HG03064 (cell line): ENCODE measurements around the gene FZD2.
"Not testable (repeated sequence)": the region's sequence is repeated elsewhere in the genome, so short reads cannot be mapped to it uniquely, and the experiment has no call there.

ENCODE experiments used
- ATAC-seq: cut with Tn5 transposase; IDR thresholded peaks from one replicate; pipeline ENCODE4 v1.9.1; 2021; ENCODE audit warnings: low read depth; ENCODE audit not compliant: unreplicated experiment

FZD2 gene

GRCh38 chr17:44572801-44573200 is 15.5 kb downstream of the FZD2 start:
- ATAC-seq = no peak

GRCh38 chr17:44575403-44575802 is 18.1 kb downstream of the FZD2 start:
- no peak for ATAC-seq

DNA sequence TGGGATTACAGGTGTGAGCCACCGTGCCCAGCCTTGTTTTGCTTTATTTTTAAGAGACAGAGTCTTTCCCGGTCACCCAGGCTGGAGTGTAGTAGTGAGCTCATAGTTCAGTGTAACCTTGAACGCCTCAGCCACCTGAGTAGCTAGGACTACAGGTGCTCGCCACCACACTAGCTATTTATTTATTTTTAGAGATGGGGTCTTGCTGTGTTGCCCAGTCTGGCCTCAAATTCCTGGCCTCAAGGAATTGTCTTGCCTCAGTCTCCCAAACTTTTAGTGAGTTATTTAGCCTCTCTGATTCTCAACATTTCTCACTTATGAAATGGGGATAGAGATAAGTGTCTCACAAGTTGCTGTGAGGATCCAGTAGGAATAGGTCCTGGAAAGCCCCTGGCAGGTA is 21.7 kb downstream of the FZD2 start:
- no peak for ATAC-seq

DNA sequence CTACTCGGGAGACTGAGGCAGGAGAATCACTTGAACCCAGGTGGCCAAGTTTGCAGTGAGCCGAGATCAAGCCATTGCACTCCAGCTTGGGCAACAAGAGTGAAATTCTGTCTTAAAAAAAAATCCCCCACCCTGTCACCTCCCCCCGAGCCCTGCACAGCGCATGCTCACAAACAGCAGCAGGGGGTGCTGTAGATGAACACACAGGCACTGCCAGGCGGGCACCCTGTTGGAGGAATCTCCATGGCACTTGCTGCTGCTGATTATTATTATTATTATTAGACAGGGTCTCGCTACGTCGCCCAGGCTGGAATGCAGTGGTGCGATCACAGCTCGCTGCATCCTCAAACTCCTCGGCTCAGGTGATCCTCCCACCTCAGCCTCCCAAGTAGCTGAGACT is 24.6 kb downstream of the FZD2 start:
- no peak for ATAC-seq

GRCh38 chr17:44584443-44584842 is 27.2 kb downstream of the FZD2 start:
- ATAC-seq = no peak

GRCh38 chr17:44585315-44585714 is 28.0 kb downstream of the FZD2 start:
- ATAC-seq = no peak

DNA sequence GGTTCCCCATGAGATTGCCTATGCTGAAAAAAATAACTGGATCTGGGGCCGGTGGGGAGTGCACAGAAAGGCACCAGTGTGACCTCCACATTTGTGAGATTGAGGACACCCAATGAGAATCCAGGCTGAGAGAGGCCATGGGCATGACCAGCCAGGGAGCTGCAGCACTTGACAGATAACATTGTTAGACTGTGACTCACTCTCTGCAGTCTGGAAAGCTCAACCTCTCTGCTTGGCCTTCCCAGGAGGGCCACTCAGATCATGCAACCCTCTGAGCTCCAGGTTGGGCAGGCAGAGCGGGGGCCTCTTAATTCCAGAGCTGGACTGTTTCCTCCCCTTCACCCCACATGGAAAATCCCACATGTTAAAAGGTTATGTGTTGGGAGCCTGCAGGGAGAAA is 30.1 kb downstream of the FZD2 start:
- no peak for ATAC-seq

DNA sequence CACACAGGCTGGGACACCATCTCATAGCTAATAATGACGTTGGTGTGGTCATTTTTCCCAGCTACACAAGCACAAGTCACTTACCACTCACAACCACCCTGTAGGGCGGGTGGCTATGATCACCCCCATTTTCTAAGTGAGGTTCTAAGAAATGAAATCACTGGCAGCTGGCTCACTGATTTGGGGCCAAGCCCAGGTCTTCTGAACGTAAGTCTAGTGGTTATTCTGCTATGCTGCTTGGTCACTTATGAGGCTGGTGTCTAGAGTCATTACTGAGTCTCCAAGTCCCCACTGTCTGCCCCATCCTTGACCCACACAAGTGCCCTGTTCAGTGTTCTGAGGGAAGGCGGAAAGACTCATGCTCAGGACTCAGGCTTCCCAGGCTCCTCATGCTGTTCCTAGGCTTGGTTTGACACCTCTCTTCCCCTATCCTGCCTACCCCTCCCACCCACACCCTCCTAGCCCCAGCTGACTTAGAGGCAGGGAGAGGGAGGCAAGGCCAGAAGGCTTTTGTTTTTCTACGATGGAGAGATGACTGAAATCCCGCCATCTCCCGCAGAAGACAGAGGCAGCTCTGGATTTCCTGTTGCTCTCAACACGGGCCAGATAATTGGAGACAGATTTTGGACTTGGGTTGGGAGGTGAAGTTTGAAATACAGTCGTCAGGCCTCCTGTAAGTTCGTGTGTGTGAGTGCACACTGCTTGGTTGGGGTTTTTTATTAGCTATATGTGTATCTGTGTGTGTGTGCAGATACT is 32.2 kb downstream of the FZD2 start:
- no peak for ATAC-seq

GRCh38 chr17:44590072-44590462 is 32.8 kb downstream of the FZD2 start:
- not testable (repeated sequence) for ATAC-seq

DNA sequence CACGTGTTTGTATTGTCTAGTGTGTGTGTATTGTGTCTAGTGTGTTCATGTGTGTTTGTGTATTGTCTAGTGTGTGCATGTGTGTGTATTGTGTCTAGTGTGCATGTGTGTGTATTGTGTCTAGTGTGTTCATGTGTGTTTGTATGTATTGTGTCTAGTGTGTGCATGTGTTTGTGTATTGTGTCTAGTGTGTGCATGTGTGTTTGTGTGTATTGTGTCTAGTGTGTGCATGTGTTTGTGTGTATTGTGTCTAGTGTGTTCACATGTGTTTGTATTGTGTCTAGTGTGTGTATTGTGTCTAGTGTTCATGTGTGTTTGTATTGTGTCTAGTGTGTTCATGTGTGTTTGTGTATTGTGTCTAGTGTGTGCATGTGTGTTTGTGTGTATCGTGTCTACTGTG is 33.5 kb downstream of the FZD2 start:
- not testable (repeated sequence) for ATAC-seq

GRCh38 chr17:44591206-44591605 is 33.9 kb downstream of the FZD2 start:
- no peak for ATAC-seq

DNA sequence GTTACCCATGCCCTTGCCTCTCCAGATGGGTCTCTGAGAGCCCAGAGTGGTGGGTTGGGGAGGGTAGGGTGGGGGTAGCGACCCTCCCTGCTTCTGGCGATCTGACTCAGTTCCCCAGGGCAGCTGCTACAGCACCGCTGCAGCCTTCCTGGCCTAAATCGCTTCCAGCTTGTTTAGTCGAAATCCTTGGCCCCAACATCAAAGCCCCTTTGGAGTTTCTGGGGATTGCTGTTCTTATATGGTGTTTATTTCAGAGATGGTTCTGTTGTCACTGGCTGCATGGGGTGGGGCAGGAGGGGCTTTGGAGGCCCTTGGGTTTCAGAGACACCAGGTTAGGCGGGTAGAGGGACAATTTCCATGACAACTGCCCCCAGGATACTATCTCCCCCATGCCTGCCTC is 35.9 kb downstream of the FZD2 start:
- ATAC-seq = no peak

- no peak for ATAC-seq
Observed at GRCh38 chr17:44595216-44595775, 38.0 kb downstream of the FZD2 start.

DNA sequence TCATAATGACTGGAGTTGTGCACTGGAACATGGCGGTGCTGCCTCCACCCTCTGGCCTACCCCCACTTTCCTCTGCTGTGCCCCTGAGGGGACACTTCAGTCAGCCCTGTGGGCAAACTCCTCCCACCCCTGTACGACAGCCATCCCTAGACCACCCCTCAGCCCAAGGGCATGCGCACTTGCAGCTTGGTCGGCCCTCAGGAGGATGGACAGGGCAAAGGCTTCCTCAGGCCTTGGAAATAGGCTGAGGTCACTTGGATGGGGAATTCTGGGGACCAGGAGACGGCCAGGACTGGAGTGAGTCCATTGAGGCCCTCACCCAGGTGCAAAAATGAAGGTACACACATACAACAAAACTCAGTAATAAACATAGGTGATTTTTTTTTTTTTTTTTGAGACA is 41.0 kb downstream of the FZD2 start:
- ATAC-seq = no peak

GRCh38 chr17:44598932-44599297 is 41.6 kb downstream of the FZD2 start:
- ATAC-seq = no peak

DNA sequence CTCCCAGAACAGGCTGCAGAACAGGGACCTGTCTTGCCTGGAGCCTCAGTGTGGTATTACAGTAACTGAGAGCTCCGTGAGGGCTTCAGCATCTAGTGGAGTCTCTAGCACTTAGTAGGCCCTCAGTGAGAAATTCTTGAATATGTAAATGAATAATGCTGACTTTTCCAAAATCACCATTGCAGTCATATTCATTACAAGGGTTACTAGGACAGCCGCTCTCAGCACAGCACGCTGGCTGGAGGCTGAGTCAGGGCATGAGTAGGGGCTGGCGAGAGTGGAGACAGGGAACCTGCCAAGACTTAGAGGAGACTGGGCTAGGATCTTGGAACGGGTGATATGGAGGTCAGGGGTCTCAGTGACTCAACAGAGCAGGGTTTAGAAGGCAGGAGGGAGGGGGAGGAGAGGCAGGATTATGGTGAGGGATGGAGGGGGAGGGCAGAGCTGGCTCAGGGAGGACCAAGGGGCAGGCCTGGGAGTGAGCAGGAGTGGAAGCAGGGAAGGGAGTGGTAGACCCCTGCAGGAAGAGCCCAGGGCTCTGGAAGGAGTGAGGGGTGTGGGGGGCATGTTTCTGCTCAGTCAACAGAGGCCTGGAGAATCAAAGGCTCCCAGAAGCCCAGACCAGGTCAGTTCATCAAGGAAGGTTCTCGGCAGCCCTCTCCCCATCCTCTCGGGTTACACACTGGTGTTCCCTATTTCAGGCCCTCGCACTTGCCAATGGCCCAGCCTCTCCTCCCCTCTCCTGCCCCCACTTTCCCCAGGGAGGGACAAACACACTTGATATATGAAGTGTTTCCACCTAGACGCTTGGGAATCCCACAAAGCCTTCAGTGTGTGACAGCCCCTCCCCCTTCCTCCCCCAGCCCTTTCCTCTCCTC is 42.3 kb downstream of the FZD2 start:
- no peak for ATAC-seq

DNA sequence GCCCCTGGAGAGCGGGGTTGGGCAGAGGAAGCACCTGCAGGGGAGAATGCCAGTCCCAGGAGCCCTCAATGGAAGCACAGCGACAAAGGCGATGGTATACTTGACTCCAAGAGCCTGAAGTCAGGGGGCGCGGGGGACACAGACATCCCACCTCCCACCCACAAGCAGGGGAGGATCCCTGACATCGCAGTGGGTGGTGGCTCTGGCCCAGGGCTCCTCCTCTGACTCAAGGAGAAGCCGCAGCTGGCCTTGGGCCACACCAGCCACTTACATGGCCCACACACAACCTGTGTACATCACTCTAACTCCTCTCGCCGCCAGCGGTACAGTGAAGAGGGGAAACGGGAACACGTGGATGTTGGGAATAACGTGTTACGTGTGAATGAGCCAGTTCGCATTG is 44.3 kb downstream of the FZD2 start:
- no peak for ATAC-seq

- ATAC-seq = no peak
Observed at GRCh38 chr17:44601973-44602372, 44.7 kb downstream of the FZD2 start.

GRCh38 chr17:44602390-44602789 is 45.1 kb downstream of the FZD2 start:
- no peak for ATAC-seq

DNA sequence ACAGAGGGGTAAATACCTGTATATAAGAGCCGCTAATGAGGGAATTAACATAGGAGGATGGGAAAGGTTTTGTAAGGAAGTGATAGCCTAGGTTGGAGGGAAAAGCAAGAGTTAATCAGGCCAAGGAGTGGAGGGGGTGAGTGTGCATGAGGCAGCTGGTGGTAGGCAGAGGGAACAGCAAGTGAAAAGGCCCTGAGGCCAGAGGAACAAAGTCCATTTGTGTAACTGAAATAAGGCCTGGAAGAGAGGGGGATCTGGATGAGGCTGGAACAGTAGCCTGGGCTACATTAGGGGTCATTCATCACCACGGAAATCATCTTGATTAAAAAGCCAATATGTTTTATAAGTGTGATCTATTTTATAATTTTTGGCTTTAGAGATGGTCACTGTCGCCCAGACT is 45.7 kb downstream of the FZD2 start:
- no peak for ATAC-seq

DNA sequence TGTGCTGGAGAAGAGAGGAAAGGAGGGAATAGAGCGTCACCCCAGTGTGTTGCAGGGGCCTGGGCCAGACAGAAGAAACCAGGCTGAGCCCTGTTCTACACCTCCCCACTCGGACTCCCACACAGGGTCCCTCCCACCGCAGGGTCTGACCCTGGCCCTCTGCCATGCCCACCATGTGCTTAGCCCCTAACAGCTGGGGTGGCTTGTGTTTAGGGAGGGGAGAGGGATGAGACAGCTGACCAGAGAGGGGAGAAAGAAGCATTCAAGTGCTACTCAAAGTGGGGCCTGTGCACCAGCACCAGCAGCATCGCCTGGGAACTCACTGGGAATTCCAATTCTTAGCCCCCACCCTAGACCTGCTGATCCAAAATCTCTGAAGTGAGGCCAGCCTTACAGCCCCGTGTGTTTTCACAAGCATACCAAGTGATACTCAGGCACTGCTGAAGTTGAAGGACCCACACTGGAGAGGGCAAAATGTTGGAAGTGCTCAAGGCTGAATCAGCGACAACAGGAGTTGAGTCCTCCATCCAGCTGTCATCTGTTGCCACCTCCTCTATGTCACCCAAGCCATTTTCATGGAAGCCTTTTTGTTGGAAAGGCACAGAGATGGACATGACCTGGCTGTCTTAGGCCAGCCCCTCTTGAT is 47.0 kb downstream of the FZD2 start:
- no peak for ATAC-seq
